CD4-positive, alpha-beta T cell treated with Interleukin-6 for 4 hours (primary cell): ENCODE results near the gene C12orf76.
"Not testable (repeated sequence)": the region's sequence is repeated elsewhere in the genome, so short reads cannot be mapped to it uniquely, and the experiment has no call there.

Source experiments
- DNase-seq: peaks from one replicate; pipeline ENCODE4 v3.0.0-alpha.2; 2020; ENCODE audit warnings: mixed read lengths

Gene C12orf76

GRCh38 chr12:110020956-110021355 is 27.4 kb downstream of the C12orf76 start:
- DNase-seq, result no peak

- DNase-seq, result no peak
Measured at GRCh38 chr12:110015132-110015531, 33.2 kb downstream of the C12orf76 start.

GRCh38 chr12:110012659-110013058 is 35.7 kb downstream of the C12orf76 start:
- DNase-seq, result no peak

GRCh38 chr12:110012137-110012536 is 36.2 kb downstream of the C12orf76 start:
- peak; percentile 20 for DNase-seq

- peak; percentile 13 for DNase-seq
Measured at GRCh38 chr12:110010853-110011723, 37.2 kb downstream of the C12orf76 start.

GRCh38 chr12:110008681-110009398 is 39.5 kb downstream of the C12orf76 start:
- not testable (repeated sequence) for DNase-seq

GRCh38 chr12:110007881-110008280 is 40.4 kb downstream of the C12orf76 start:
- no peak for DNase-seq

GRCh38 chr12:110006115-110006514 is 42.2 kb downstream of the C12orf76 start:
- no peak for DNase-seq

- DNase-seq, result peak; percentile 34
Measured at GRCh38 chr12:110005319-110005973, 42.9 kb downstream of the C12orf76 start.

- DNase-seq, result no peak
Measured at GRCh38 chr12:110004598-110004997, 43.7 kb downstream of the C12orf76 start.

- no peak for DNase-seq
Measured at GRCh38 chr12:110002676-110003515, 45.4 kb downstream of the C12orf76 start.

GRCh38 chr12:110001596-110001995 is 46.7 kb downstream of the C12orf76 start:
- DNase-seq, result no peak

- peak; percentile 16 for DNase-seq
Measured at GRCh38 chr12:109999983-110000505, 48.3 kb downstream of the C12orf76 start.

- DNase-seq, result no peak
Measured at GRCh38 chr12:109999649-109999971, 48.7 kb downstream of the C12orf76 start.

- peak; percentile 91 for DNase-seq
Measured at GRCh38 chr12:109998904-109999648, 49.2 kb downstream of the C12orf76 start, which contains the start of gene ANKRD13A. TSS of gene ANKRD13A (plus strand) at chr12:109999430. CDS start at chr12:109999689, 259 bp downstream.

- DNase-seq, result no peak
Measured at GRCh38 chr12:109998241-109998903, 50.0 kb downstream of the C12orf76 start.

GRCh38 chr12:109997393-109997792 is 50.9 kb downstream of the C12orf76 start:
- DNase-seq, result no peak

GRCh38 chr12:109996483-109996853 is 51.9 kb downstream of the C12orf76 start:
- no peak for DNase-seq

- peak; percentile 96 for DNase-seq
Measured at GRCh38 chr12:109995686-109996482, 52.4 kb downstream of the C12orf76 start, which contains the start of gene GIT2. TSS of gene GIT2 (minus strand) at chr12:109996368. CDS start at chr12:109996224, 144 bp downstream.

- DNase-seq, result no peak
Measured at GRCh38 chr12:109995361-109995685, 53.0 kb downstream of the C12orf76 start.
